NT2/D1 (cell line): Measurements from ENCODE around the gene ABHD17C.

Source experiments
- YY1 ChIP-seq: IDR thresholded peaks from 2 replicates; pipeline ENCODE4 v1.6.1; 2011; ENCODE audit not compliant: insufficient read length, insufficient read depth
- ZNF274 ChIP-seq: IDR thresholded peaks from 2 replicates; pipeline ENCODE4 v1.6.1; 2011; ENCODE audit warnings: mild to moderate bottlenecking, low read depth, low read length

GRCh38 chr15:80693682-80694610 lies 1.2 kb upstream of the ABHD17C start:
- TF ChIP-seq ZNF274 (no peak), YY1 (no peak)
